ENCODE measurements around the gene SPATA32.
"Not testable (repeated sequence)": the region's sequence is repeated elsewhere in the genome, so short reads cannot be mapped to it uniquely, and the experiment has no call there.

The SPATA32 gene, protein sequence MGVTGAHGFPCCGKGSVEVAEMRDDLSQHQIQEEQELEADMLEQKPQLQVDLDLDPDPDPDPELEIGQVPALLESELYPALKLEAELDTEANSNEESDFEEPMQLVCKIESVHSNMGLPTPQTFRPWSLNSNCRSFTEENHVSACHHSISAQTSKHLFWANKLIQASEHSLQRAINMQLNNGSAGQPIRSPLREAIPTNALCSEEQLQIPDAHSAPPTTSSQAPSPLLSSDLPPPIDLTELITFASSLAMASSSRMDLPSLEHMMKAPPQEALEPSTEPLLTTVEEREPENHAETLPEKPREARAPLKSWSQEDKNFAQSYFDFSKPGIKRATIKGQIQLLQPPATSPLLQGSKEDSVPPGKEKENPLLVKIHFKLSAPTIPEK

DNA sequence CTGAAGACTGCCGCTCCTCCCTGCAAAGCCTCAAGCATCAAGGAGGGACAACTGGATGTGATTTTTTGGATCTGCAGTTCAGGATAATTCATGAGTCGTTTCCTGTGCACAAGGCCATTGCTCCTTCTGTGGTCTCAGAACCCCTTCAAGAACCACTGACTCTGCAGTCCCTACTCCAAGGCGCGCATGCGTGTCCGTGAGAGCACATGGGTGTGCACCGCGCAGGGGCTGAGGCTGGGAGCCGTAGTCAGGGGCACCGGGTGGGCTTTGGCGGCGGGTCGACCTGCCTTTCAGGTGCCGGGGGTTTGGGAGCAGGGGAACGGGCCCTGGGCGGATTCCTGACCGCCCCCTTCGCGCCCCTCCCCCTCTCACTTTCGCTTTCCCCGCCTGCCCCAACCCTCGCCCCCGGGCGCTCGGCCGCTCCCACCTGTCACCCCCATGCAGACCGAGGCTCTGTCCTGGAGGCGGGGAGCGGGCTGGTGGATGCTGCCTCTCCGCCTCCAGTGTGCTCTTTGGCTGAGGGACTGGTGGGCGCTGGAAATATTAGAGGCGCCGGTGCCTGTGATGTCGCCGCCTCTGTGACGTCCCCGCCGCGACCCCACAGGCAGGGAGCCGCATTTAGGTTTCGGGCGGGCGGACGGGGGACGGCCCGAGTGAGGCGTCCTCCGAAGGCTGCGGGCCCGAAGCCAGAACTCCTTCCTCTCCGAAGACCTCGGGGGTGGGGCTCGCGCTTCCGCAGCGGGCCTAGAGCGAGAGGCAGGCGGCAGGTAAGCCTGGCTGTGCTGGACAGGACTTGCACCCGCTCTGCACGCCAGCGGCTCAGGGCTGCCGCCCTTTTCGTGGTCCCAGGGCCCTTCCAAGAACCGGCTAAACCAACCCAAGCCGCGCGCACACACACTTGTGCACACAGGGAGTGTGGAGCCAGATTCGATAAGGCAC, at the start of gene SPATA32:
SPATA32 (minus strand) TSS at position 518 of the 939 bp plus-strand sequence; CDS start at position 440, 78 bp downstream.
- peak; percentile 26 for DNase-seq

DNA sequence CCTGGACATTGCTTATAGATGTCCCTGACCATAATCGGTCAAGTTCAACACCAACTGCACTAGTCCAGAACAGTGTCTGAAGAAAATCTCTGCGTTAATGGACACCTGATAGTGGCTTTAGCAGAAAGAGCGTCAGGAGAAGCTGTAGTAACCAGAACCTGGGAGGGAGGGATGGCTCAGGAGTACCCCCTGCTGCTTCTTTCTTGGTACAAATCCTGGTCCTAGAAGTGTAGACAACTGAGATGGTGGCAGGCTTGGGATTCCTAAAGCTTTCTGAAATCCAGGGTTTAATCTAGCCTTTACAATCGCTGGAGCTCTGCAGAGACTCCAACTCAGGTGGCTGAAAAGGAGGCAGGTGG, 49.5 kb upstream of the SPATA32 start:
- DNase-seq = no peak

DNA sequence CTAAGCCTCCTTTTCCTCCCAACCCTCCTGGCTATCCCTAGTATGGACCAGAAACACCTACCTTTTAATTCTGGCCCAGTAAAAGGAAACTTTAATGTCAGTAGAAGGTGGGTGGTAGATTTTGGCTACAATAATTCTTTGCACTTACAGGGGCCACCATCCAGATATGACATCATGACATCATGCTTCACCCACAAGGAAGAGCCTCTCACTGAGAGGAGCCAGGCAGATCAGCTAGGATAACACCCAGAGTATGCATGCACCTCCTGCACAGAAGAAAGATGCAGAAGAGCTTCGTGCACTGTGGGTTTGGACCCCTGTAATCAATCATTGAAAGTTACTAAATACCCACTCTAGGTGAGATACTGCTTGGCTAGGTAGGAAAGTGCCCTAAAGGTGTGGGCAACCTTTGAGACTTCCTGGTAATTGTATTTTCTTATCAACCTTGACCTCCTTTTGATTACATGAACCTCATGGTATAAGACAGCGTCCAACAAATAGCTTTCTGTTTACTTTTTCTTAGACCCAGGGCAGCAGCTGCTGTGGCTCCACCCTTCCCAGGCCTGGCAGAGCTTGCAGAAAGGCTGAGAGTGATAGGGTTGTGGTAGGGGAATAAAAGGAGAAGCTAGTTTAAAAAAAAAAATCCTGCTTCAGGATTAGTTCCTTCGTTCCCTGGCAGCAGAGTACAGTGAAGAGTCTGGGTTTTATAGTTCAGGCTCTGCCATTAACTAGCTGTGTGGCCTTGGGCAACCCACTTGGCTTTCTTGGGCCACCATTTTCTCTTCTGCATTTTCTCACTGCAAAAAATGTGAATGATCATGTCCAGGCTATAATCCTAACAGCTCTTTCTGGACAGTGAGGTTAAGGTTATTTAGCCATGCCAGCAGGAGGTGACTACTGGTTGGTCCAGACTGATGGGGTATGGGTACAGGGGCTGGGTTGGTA, 48.8 kb upstream of the SPATA32 start:
- peak; percentile 44 for DNase-seq

DNA sequence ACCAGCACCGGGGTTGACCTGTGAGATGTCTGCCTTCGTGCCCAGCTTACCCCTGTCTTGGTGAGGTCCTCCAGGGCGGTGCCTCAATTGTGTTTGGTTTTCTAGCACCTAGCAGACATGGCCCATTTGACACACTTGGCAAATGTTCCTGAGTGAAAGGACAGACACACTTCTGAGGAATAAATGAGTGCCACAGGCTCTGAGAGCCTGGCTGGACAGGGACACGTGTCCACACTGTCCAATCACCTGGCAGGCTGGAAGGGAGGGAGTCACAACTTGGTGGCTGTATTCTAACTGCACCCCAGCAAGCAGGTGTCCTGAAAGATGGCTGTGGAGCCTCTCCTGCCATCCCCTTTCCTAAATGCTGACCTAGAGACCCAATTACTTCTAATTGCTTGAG, 47.5 kb upstream of the SPATA32 start:
- DNase-seq = no peak

DNA sequence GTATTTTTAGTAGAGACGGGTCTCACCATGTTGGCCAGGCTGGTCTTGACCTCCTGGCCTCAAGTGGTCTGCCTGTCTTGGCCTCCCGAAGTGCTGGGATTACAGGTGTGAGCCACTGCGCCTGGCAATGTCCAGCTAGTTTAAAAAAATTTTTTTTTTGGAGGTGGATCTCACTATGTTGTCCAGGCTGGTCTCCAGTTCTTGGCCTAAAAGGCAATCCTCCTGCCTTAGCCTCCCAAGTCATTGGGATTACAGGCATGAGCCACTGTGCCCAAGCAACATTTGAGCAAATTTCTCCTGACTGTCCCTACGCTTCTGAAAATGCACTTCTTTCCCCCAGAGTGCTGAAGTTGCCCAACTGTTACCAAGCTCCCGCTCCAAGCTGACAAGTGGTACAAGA, 46.9 kb upstream of the SPATA32 start:
- DNase-seq = no peak

DNA sequence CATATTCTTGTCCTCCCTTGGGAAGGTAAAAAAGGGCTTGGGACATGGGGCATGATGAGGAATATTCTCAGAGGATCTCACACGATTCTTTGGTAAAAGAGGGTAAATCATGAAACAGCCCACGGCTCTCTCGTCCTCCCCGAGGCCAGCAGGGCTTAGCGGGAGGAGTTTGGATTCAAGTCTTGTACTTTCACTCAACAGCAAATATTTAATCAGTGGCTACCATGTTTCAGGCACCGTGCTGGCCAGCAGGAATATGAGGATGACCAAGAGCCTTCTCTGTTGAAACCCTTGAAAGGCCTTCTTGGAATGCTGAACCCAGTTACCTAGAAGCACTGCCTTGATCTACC, 46.1 kb upstream of the SPATA32 start:
- DNase-seq = no peak

DNA sequence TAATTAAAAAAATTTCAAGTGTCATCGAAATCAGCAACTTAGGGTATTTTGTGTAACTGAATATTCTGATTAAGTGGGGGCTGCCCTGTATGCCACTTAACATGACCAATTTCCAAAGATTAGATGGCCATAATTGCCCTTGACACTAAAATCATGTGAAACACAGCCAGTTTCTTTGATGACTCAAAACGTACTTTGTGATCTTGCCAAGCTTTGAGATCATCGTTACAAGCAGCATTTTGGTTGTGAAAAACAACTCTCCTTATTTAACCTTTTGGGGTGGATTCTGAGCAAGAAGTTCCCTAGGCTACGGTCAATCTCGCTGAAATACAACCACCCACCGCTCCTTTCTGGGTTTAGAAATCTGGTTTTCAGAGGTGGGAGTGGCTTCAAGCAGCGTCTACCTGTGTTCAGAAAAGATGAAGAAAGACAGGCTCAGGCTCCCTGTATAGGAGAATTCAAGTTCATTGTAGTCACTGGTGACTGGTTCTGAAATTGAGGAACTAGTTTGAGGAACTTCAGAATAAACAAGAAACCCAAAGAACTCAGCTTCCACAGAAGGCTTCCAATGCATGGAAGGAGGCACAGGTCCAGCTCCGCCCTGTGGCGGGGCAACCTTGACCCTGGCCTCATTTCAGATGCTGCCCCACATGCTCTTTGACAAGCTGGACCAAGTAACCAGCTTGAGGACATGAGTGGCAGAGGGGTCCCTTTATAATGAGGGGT, 45.6 kb upstream of the SPATA32 start:
- DNase-seq = no peak

DNA sequence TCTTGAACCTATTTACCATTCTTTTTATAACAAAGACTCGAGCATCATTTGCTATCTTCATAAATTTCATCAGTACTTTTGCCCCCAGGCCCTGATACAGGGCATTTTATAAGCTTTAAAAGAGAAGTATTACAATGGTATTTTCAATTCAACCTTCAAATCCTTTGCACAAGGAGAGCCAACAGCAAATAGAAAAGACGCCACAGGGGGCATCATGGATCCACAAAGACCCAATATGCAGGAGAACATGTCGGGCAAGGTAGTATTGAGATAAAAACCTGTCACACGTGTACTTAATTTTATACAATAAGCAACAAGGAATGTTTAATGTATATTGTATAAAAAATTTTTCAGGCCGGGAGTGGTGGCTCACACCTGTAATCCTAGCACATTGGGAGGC, 44.7 kb upstream of the SPATA32 start:
- no peak for DNase-seq

DNA sequence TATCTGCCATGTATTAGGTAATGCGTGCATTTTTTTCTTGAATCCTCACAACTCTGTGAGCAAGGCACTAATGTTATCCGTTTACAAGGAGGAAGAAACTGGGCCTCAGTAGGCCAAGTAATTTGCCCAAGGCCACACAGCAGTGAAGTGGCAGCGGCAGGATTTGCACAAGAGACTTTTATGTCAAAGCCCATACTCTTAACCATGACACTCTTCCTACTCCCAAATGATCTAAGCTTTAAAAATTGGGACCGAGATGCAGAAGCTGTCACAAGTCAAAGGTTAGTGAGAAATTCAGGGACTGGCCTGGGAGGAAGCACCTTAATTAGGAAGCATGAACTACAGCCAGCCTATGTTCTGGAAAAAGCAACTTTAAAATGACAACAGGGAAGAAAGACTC, 44.2 kb upstream of the SPATA32 start:
- DNase-seq = no peak

DNA sequence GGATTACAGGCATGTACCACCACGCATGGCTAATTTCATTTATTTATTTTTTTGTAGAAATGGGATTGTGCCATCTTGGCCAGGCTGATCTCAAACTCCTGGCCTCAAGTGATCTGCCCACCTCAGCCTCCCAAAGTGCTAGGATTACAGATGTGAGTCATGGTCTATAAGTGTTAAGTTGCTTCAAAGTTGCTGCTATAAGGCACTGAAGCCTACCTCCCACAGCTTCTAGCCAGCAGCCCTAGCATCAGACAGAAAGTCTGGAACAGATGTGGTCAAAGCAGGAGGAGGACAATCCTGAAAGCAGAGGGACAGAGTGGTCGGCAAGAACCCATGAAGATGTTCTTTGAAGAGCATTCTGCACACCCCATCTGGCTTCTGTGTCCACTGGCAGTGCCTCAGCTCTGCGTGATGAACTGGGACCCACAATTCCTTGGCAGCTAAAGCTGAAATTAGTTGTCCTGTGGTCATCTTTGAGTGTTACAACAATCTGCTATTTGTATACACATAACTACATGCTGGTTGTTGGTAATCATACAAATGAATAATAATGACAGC, 43.7 kb upstream of the SPATA32 start:
- no peak for DNase-seq

DNA sequence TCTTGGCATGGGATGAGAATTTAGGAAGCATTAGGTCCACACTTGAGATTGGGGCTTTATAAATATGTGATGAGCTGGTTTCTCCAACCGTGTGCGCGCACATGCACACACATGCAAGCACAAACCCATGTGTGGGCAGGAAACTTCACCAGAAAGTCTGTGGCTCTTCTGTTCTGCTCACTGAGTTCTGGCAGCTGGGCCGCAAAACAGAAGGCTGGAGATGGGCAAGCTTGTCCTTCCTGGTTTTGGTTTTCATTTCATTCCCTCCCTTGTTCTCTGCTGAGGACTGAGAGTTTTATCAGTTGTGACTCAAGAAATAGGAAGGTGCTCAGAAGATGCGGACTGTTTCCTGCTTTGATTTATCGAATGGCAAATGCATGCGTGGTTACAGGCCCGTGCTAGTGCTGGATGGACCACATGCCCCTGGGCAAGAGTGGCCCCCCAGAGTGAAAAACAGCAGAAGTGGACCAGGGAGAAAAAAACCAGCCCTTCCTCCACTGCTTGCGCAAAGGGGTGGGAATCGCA, 40.8 kb upstream of the SPATA32 start:
- DNase-seq = no peak

DNA sequence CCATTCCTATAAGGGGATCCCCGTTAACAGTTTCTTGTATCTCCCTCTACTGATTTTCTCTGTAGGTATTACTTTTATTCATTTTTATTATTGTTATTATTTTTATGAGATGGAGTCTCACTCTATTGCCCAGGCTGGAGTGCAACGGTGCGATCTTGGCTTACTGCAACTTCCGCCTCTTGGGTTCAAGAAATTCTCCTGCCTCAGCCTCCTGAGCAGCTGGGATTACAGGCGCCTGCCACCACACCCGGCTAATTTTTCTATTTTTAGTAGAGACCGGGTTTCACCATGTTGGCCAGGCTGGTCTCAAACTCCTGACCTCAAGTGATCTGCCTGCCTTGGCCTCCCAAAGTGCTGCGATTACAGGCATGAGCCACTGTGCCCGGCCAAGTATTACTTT, 40.3 kb upstream of the SPATA32 start:
- DNase-seq = not testable (repeated sequence)

DNA sequence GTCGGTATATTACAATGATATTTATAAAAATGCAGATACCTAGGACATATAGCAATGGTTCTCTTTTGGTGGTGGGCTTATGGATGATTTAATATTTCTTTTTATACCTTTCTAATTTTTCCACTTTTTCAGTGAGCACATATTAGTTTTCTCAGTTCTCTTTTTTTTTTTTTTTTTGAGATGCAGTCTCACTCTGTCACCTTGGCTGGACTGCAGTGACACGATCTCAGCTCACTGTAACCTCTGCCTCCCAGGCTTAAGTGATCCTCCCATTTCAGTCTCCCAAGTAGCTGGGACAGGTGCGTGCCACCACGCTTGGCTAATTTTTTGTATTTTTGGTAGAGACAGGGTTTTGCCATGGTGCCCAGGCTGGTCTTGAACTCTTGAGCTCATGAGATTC, 39.8 kb upstream of the SPATA32 start:
- DNase-seq = no peak

DNA sequence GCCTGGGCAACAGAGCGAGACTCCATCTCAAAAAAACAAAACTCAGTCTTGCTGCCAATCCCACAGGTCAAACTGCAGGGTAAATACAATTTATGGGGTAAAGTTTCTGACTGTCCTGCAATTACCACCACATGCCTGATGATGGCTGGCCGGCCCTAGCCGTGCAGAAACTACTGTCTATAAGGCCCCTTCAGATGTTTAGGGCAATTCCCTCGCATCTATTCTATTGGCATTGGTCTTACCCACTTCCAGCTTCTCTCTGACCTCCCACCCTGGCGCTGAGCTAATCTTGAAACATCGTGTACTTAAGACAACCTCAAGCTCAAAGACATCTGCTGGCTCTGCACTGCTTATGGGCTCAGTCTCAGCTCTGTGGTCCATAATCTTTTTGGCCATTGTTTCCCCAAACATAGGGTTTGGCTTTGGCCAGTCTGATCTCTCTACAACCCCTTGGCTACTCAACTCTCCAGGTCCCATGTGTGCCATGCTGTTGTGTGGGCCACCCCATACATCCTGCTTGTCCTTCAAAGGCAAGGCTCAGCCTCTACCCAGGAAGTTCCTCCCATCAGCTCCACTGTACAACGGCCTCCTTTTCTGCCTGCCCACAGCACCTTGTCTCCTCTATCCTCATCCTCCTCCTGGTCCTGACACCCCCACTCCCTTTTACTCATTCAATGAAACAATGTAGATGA, 38.3 kb upstream of the SPATA32 start:
- no peak for DNase-seq

DNA sequence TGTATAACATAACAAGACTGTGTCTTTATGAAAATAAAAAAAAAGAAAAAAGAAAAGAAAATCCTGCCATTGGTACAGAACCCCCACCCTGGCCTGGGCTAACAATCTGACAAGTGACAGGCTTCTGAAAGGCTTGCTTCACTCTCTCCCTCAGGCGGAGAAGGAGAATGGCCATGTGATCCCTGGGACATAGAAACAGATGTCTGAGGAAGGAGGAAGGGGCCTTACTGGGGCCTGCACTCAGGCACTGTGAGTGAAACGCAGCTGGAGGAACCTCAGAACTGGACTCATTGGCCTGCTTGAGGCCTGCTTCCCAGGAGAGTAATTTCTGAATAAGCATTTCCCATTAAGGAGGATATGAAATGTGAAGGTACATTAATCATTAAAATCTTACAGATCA, 37.5 kb upstream of the SPATA32 start:
- DNase-seq = no peak

DNA sequence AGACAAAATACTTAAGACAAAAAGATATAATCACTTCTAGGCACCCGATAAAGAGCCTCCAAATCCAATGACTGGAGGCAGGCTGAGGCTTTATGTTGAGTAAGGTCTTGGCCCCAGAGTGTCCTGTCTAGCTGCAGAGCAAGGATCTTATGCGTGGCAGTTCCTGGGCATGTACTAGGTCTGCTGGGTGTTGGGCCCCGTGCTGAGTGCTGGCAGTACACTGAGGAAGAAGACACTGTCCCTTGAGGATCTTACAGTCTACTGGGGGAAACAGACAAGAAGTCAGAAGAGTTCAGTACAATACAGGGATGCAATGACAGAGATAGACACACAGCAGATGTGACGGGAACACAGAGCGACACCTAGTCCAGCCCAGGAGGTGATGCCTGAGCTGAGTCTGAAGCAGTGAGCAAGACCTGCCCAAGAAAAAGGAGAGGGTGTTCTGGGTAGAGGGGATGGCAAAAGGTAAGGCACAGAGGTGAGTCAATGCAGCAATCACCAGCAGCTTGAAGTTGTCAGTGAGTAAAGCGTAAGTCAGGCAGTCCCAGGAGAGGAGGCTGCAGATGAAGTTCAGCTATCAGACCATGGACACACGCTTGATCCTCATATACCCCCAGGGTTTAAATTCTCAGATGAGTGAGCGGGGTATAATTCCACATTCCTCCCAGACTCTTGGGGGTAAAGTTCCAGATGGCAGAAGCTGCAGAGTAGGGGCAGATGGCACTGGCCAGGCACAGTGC, 36.8 kb upstream of the SPATA32 start:
- no peak for DNase-seq

DNA sequence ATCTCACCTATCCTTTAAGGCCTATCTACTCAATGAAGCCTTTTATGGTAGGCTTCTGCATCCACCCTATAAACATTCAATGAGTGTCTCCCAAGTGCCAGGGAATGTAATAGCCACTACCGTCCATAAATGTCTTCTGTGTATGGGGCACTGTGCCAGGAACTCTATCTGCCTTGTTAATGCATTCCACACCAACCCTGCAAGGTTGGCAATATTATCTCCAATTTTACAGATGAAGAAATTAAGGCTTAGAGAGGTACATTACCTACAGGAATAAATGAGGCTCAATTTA, 34.9 kb upstream of the SPATA32 start:
- peak; percentile 65 for DNase-seq

DNA sequence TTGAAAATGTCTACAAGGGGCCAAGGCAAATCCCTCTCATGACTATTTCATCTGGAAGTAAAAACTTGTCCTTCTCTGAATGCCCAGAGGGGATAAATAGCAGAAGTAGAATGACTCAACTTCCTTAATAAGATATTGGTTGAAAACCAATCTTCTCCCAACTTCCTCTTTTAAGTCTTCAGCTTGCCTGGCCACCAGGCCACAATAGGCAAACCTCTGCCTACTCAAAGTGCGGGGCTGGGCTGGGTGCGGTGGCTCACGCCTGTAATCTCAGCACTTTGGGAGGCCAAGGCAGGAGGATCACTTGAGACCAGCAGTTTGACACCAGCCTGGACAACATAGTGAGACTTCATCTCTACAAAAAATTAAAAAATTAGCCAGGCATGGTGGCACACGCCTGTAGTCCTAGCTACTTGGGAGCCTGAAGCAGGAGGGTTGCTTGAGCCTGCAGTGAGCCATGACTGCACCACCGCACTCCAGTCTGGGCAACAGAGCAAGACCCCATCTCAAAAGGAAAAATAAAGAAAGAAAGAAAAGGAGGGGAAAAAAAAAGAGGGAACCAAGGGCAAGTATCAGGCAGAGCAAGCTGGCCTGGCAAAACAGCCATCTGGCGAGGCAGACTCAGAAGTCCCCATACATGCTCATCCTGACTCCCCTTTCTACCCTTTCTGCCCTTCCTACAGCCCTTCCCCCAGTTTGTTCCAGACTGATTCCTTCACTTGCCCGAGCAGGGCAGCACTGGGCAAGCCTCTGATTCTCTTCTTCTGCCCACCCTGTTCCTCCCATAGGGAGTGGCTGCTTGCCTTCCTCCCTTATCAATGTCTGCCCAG, 34.3 kb upstream of the SPATA32 start:
- DNase-seq = no peak

DNA sequence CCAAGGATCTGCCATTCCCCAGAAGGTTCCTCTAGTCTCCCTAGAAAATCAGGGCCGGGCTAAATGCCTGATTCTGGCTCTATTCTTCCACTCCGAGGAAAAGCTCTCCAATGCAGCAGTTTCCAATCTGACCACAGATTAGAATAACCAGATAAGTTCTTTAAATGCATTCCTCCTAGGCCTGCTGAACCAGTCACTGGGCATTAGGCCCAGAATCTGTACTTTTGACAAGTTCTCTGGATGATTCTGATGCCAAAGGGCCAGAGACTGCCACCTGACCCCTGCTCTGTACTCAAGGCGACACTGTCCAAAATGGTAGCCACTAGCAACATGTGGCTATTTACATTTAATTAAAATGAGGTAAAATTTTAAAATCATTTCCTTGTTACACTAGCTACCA, 32.6 kb upstream of the SPATA32 start:
- DNase-seq = no peak

Data from NCI-H2029 (cell line).